Measurements from ENCODE around the gene CSRNP2. TPM values are rescaled to one million over a fixed set of nuclear protein-coding genes. Genes with fewer than 3 reads are reported as not detected.

CSRNP2 gene
- total RNA-seq, 1 donor from 2014 or later = 112 TPM

GRCh38 chr12:51049525-51049924 lies 33.9 kb downstream of the CSRNP2 start:
- H3K4me1 Mint-ChIP-seq (ENCODE audit: unreplicated experiment) = peaks cover 12% of the 10 kb centered on the region
- DNase-seq (ENCODE audit: low spot score) = no peak
- peaks cover 1% of the 10 kb centered on the region for H3K27me3 Mint-ChIP-seq (ENCODE audit: unreplicated experiment)
- peaks cover 5% of the 10 kb centered on the region for H3K9me3 Mint-ChIP-seq (ENCODE audit: unreplicated experiment)
- no peak overlapping the region for H3K27ac Mint-ChIP-seq (ENCODE audit: unreplicated experiment)
- no peak for TF ChIP-seq CTCF (IDR thresholded peaks at IDR 0.05; ENCODE audit: unreplicated experiment)
- H3K4me3 Mint-ChIP-seq (ENCODE audit: unreplicated experiment) = no peak overlapping the region
- peaks cover 8% of the 10 kb centered on the region for H3K36me3 Mint-ChIP-seq (ENCODE audit: low read depth, unreplicated experiment)

- DNase-seq (ENCODE audit: low spot score) = no peak
- H3K27ac Mint-ChIP-seq (ENCODE audit: unreplicated experiment) = peak overlapping the region; percentile 79
- H3K4me1 Mint-ChIP-seq (ENCODE audit: unreplicated experiment) = peaks cover 12% of the 10 kb centered on the region
- peaks cover 1% of the 10 kb centered on the region for H3K27me3 Mint-ChIP-seq (ENCODE audit: unreplicated experiment)
- H3K9me3 Mint-ChIP-seq (ENCODE audit: unreplicated experiment) = peaks cover 5% of the 10 kb centered on the region
- no peak for TF ChIP-seq CTCF (IDR thresholded peaks at IDR 0.05; ENCODE audit: unreplicated experiment)
- peak overlapping the region; percentile 97 for H3K4me3 Mint-ChIP-seq (ENCODE audit: unreplicated experiment)
- peaks cover 8% of the 10 kb centered on the region for H3K36me3 Mint-ChIP-seq (ENCODE audit: low read depth, unreplicated experiment)
These were observed 34.6 kb downstream of the CSRNP2 start for GRCh38 chr12:51048661-51049251.

GRCh38 chr12:51047655-51048540 lies 35.5 kb downstream of the CSRNP2 start, which contains the start of gene LETMD1:
LETMD1 (plus strand) TSS chr12:51048327; CDS start chr12:51048357, 30 bp downstream.
- H3K27ac Mint-ChIP-seq (ENCODE audit: unreplicated experiment) = peak within 1 kb of the TSS; percentile 79
- H3K9me3 Mint-ChIP-seq (ENCODE audit: unreplicated experiment) = peaks cover 5% of the 10 kb centered on the region
- H3K4me1 Mint-ChIP-seq (ENCODE audit: unreplicated experiment) = peaks cover 12% of the 10 kb centered on the region
- TF ChIP-seq CTCF (IDR thresholded peaks at IDR 0.05; ENCODE audit: unreplicated experiment) = peak; percentile 66
- peak within 1 kb of the TSS; percentile 97 for H3K4me3 Mint-ChIP-seq (ENCODE audit: unreplicated experiment)
- peaks cover 1% of the 10 kb centered on the region for H3K27me3 Mint-ChIP-seq (ENCODE audit: unreplicated experiment)
- peak; percentile 95 for DNase-seq (ENCODE audit: low spot score)
- peaks cover 8% of the 10 kb centered on the region for H3K36me3 Mint-ChIP-seq (ENCODE audit: low read depth, unreplicated experiment)

- Mint-ChIP-seq H3K4me3 (ENCODE audit: unreplicated experiment) (no peak overlapping the region), H3K4me1 (ENCODE audit: unreplicated experiment) (no peaks in the 10 kb centered on the region), H3K9me3 (ENCODE audit: unreplicated experiment) (no peaks in the 10 kb centered on the region), H3K27me3 (ENCODE audit: unreplicated experiment) (no peaks in the 10 kb centered on the region), H3K27ac (ENCODE audit: unreplicated experiment) (no peak overlapping the region), H3K36me3 (ENCODE audit: low read depth, unreplicated experiment) (no peaks in the 10 kb centered on the region)
- DNase-seq (ENCODE audit: low spot score) = no peak
- TF ChIP-seq CTCF (IDR thresholded peaks at IDR 0.05; ENCODE audit: unreplicated experiment) = no peak
These were observed 47.1 kb downstream of the CSRNP2 start for GRCh38 chr12:51036279-51036678.
